Activated CD4-positive, alpha-beta T cell treated with anti-CD3 and anti-CD28 coated beads for 4 hours (primary cell): ENCODE data around the gene HECTD4.
"Not testable (repeated sequence)": the region's sequence is repeated elsewhere in the genome, so short reads cannot be mapped to it uniquely, and the experiment has no call there.

Source experiments
- DNase-seq, 2 donors: peaks; one replicate each; pipeline ENCODE4 v3.0.0-alpha.2; 2020

The HECTD4 gene

DNA sequence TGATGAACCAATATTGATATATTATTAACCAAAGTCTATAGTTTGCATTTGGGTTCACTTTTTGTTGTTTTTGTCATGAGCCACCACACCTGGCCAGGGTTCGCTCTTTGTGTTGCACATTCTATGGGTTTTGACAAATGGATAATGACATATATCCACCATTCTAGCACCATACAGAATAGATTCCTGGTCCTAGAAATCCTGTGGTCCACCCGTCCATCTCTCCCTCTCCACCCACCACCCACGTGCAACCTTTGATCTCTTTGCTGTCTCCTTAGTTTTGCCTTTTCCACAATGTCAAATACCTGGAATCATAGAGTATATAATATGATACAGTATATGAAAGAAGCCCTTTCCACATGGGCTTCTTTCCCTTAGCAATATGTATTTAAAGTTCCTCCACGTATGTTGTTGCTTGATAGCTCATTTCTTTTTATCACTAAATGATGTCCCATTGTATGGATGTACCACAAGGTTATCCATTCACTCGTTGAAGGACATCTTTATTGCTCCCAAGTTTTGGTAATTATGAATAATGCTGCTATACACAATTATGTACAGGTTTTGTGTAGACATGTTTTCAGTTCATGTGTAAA is 19.8 kb upstream of the HECTD4 start:
- DNase-seq: no peak

DNA sequence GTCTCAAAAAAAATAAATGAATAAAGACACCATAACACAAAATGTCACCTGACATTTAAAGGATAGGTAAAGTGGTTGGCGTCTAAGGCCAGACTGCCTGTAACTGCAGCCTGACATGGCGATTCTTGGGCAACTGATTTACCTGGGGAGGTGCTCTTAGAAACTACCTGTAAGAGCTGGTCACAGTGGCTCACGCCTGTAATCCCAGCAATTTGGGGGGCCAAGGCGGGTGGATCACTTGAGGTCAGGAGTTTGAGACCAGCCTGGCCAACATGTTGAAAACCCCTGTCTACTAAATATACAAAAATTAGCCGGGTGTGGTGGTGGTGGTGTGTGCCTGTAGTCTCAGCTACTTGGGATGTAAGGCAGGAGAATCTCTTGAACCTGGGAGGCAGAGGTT is 18.8 kb upstream of the HECTD4 start:
- no peak for DNase-seq

DNA sequence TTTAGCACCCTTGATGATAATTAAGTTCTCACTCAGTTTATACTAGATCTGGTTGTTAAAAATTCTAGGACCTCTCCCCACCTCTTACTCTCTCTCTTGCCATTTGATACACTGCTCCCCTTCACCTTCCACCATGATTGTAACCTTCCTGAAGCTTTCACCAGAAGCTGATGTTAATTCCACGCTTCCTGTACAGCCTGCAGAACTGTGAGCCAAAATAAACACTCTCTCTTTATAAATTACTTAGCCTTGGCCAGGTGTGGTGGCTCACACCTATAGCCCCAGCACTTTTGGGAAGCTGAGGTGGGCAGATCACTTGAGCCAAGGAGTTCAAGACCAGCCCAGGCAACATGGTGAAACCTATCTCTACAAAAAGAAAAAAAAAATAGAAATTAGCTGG is 11.1 kb upstream of the HECTD4 start:
- no peak for DNase-seq

DNA sequence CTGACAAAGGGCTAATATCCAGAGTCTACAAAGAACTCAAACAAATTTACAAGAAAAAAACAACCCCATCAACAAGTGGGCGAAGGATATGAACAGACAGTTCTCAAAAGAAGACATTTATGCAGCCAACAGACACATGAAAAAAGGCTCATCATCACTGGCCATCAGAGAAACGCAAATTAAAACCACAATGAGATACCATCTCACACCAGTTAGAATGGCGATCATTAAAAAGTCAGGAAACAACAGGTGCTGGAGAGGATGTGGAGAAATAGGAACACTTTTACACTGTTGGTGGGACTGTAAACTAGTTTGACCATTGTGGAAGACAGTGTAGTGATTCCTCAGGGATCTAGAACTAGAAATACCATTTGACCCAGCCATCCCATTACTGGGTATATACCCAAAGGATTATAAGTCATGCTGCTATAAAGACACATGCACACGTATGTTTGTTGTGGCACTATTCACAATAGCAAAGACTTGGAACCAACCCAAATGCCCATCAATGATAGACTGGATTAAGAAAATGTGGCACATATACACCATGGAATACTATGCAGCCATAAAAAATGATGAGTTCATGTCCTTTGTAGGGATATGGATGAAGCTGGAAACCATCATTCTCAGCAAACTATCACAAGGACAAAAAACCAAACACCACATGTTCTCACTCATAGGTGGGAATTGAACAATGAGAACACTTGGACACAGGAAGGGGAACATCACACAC is 7.9 kb upstream of the HECTD4 start:
- not testable (repeated sequence) for DNase-seq

DNA sequence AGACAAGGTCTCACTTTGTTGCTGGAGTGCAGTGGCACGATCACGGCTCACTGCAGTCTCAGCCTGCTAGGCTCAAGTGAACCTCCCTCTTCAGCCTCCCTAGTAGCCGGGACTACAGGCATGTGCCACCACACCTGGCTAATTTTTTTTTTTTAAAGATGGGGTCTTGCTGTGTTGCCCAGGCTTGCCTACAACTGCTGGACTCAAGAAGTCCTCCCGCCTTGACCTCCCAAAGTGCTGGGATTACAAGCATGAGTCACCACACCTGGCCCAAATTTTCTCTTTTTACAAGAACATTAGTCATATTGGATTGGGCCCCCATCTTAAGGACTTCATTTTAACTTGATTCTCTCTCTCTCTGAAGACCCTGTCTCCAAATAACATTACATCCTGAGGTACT is 7.0 kb upstream of the HECTD4 start:
- DNase-seq: no peak

DNA sequence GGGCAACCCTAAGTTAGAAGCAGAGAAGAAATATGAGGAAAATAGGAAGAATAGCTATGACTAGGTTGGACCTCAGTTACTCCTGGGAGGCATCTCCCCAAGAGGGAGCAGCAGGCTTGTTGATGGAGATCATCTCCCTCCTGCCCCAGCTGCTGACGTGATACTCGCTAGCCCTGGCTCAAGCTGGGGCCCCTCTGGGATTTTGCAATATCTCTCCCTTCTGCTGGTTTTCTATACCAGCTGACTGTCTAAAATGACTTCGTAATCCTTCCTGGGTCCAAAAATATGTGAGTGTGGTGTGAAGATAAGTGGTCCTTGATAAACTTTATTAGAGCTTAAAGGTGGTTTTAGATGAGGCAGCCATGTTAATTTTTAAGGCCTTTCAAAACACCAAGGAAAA is 4.5 kb upstream of the HECTD4 start:
- no peak for DNase-seq

DNA sequence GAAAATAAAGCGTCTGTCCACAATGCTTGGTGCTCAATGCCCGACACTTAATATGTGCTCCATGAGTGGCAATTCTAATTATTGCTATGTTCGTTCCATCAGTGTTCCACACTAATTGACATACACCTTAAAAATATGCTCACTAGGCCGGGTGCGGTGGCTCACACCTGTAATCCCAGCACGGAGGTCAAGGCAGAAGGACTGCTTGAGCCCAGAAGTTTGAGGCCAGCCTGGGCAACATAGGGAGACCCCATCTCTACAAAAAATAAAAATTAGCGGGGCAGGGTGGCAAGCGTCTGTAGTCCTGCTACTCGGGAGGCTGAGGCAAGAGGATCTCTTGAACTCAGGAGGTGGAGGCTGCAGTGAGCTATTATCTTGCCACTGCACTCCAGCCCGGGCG is 635 bp upstream of the HECTD4 start:
- no peak for DNase-seq

DNA sequence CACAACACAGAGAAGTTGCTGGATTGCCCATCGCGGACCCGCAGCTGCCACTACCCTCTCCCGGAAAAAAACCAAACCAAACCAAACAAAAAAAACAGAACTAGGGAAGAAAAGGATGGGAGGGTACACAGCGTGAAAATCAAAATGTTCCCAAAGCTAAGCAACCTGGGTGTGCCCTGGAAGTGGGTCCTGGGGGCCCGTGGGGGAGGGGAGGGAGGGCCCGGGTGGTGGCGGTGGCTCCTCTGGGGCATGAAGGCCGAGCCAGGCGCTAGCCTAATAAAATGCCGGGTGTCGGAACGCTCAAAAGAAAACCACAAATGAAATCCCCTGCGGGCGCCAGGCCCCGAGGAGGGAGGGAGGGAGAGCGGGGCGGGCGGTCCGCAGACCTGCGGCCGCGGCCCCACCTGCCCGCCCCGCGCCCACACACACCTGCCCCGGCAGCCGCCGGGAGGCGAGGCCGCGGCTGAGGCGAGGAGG is 787 bp downstream of the HECTD4 start:
- peak in 1 of 2 donors; percentile 22 for DNase-seq

DNA sequence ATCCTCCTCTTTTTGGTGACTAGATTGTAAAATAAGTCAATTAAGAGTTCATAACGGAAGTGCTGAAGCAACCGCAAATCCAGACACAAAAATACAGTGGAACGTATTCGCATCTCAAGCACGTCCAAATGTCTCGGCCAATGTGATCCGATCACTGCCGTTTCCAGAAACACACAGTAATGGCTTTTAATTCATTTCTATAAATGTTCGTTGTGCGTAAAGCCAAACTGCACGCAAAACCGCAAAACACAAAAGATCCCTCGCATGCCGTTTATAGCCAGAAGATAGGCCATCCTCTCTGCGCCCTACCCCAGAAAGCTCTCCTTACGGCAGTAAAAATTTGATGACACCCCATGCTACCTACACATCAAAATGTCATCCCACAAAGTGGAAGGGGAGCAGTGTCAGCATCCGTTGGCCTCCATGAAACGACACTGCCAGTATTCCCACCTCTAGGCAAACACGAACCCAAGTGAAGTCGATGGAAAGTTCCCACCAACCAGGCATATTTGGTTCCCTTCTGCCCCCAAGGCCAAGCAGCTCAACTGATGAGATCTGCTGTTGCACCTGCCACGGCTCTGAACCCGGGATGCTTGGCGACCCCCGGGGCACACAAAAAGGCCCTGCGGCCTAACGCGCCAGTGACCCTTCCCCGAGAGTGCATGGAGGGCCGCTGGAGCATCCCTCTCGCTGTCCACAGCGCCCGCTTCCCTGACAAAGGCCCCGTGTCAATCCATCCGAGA is 1.4 kb downstream of the HECTD4 start:
- DNase-seq: no peak

DNA sequence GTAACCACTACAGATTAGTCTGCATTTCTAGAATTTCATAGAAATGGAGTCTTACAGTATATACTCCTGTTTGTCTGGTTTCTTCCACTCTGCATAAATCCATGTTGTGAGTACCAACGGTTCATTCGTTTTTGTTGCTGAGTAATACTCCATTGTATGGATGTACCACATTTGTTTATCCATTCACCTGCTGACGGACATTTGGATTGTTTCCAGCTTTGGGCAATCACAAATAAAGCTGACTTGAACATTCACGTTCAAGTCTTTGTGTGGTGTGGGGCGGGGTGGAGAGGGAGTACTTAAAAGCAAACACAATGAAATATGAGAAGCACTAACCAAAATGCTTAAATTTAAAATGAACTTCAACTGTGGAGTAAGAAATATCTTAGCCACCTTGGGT is 7.1 kb downstream of the HECTD4 start:
- DNase-seq: no peak

DNA sequence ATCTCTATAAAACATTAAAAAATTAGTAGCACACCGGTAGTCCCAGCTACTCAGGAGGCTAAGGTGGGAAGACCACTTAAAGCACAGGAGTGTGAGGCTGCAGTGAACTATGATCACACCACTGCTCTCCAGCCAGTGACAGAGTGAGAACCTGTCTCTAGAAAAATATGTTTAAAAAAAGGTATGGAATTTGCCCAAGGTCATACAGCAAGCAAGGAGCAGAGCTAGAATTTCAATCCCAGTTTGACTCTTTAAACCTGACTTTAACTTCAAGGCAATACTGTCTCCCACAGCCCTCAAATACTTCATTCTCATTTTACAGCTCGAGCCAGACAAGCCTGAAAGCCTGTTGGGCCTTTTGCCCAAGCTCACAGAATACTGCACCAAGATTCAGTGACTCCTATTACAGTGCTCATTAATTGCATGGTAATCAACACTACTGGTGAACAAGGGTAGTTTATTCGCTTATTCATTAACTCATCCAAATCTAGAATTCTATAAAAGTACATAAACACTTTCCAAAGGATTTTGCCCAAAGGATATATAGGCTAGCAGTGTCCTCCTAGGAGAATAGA is 8.0 kb downstream of the HECTD4 start:
- no peak for DNase-seq

DNA sequence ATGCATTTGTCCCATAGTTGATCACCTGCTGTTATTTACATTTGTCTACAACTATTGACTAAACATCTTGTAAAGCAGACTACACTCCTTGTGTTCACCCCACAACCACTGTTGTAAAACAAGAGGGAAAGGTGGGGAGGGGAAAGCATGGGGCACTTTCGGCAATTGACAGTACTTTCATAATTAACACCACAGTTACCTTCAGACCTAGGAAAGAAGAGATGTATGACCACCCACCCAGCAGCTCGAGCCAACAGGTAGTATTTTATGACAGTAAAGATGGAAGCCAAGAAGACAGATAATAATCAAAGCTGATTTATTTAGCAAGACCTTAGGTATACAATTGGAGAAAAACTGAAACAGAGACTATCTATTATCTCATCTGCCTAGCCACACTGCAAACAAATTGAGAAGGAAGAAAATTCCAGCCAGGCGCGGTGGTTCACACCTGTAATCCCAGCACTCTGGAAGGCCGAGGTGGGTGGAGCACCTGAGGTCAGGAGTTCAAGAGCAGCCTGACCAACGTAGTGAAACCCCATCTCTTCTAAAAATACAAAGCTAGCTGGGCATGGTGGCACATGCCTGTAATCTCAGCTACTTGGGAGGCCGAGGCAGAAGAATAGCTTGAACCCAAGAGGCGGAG is 11.2 kb downstream of the HECTD4 start:
- DNase-seq: no peak

DNA sequence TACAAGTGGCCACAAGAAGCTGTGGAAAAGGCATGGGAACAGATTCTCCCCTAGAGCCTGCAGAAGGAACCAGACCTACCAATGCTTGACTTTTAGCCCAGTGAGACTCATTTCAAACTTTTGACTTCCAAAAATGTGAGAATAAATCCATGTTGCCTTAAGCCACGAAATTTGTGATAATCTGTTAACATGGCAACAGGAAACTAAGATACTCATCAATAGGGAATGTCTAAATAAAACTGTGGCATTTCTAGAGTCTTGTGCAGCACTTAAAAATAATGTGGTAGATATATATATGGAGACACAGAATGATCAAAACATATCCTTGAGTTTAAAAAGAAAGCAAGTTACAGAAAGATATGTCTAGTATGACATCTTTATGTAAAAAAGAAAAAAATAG is 12.0 kb downstream of the HECTD4 start:
- no peak for DNase-seq

DNA sequence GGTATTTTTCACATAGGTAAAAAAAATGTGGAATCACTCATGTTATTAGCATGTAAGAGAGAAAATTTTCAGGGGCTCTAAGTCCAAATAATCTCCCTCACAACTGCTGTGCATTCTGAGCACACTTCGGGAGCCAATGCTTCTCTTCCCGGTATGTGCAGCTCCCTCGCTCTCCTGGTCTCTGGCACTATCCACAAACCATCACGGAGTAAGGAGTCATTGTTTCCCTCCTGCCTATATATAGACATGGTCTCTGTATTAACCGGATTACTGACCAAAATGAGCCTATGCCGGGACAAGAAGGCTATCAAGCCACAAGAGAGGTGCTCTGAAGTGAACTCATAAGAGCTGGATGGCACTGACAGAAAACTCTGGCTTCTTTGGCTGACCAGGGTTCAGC is 13.4 kb downstream of the HECTD4 start:
- no peak for DNase-seq

DNA sequence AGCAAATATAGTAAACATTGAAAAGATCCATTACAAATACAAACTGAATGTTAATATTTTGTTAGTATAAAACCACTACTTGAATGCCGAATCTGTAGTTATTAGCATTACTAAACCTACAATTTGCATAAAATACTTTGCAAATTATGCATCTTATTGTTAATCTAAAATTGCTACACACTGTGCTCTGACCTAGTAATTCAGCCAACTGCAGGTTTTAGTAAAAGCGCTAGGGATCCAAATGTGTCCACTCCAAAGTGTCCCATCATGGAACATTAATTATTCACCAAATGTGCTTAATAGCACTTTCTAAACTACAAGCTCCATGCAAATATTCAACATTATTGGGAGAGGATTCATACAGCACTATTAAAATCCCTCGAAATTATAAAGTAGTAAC is 14.3 kb downstream of the HECTD4 start:
- no peak for DNase-seq

DNA sequence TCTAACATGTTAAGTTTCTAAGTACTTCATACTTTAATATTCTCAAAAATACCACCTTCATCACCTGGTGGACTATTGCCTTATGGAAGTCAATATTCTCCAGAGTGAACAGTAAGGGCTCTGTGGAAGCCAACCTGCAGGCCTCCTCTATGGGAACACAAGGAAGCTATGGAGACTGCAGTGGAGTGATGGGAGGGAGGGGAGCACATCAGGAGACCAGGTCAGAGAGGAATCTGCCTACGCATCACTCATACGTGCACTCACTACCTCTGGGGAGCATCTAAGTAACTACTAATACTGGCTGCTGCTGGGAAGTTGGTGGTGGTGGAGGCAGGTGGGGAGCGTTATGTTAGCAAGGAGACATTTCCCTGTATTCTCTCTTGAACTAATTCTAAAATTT is 19.9 kb downstream of the HECTD4 start:
- no peak for DNase-seq

DNA sequence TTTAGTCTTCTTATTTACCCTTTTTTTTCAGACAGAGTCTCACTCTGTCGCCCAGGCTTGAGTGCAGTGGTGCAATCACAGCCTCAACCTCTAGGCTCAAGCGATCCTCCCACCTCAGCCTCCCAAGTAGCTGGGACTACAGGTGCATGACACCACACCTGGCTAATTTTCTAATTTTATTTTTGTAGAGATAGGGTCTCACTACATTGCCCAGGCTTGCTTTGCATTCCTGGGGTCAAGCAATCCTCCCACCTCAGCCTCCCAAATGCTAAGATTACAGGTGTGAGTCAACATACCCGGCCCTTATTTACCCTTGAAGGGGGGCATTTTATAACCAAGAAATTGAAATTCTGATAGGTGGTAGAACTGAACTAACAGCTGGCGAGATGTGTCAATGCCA is 21.0 kb downstream of the HECTD4 start:
- DNase-seq: no peak

DNA sequence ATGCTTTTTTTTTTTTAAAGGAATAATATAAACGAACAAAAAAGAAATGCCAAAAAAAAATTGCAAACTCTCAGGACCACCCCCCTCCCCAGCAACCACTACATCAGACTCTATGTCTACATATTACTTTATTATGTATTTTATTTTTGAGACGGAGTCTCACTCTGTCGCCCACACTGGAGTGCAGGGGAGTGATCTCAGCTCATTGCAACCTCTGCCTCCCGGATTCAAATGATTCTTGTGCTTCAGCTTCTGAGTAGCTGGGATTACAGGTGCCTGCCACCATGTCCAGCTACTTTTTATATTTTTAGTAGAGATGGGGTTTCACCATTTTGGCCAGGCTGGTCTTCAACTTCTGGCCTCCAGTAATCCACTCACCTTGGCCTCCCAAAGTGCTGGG is 22.9 kb downstream of the HECTD4 start:
- no peak for DNase-seq

DNA sequence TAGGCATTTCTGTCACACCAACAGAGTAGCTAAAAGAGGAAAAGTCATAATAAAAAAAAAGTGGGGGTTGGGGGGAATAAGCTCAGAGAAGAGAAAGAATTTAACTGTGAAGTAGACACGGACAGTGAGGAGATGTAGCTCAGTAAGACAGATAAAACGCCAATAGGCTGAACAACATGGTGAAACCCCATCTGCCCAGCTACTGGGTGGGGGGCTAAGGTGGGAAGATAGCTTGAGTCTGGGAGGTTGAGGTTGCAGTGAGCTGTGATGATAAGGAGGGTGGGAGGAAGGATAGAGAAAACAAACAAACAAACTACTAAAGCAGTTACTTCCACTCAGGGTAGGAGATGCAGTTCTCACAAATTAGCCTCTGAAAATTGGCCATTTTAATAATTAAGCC is 25.0 kb downstream of the HECTD4 start:
- DNase-seq: no peak

DNA sequence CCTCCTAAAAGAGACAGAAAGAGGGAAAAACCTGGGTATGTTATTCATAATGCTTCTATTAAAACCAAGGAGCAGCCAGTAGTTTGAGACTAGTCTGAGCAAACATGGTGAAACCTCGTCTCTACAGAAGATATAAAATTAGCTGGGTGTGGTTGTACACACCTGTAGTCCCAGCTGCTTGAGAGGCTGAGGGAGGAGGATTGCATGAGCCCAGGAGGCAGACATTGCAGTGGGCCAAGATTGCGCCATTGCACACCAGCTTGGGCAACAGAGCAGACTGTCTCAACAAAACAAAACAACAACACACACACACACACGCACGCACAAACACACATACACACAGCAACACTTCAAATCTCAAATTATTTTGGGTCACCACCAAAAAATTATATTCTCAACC is 27.8 kb downstream of the HECTD4 start:
- DNase-seq: no peak

DNA sequence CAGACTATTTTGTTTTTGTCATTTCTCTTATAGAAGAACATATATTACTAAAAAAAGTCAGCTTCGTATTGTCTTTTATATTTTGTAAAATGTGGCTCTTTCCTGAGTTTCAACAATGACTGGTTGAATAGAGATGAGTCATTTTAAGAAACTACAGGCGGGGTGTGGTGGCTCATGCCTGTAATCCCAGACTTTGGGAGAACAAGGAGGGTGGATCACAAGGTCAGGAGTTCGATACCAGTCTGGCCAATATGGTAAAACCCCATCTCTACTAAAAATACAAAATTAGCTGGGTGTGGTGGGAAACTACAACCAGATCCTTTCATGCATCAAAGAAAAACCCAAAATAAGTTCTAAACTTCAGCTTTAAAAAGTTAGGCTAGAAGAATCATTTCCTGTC is 28.8 kb downstream of the HECTD4 start:
- DNase-seq: no peak

DNA sequence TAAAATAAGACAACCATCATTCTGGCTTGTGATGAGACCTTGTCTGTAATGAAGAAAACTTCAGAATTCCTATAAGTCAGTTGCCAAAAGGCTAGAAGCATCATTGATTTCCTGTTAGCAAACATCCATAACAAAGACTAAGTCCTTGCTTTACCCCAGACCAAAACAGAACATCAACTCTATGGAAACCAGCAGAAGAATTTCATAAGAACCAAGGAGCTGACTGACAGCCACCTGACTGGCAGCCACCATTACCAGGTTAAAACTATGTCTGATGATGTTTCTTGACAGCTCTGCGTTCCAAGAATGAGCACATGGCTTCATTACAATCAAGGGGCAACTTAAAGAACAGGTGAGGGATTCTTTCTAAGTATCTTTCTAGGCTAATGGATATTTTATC is 29.3 kb downstream of the HECTD4 start:
- no peak for DNase-seq
